Measurements from ENCODE around the gene ZC3H18.

DNA sequence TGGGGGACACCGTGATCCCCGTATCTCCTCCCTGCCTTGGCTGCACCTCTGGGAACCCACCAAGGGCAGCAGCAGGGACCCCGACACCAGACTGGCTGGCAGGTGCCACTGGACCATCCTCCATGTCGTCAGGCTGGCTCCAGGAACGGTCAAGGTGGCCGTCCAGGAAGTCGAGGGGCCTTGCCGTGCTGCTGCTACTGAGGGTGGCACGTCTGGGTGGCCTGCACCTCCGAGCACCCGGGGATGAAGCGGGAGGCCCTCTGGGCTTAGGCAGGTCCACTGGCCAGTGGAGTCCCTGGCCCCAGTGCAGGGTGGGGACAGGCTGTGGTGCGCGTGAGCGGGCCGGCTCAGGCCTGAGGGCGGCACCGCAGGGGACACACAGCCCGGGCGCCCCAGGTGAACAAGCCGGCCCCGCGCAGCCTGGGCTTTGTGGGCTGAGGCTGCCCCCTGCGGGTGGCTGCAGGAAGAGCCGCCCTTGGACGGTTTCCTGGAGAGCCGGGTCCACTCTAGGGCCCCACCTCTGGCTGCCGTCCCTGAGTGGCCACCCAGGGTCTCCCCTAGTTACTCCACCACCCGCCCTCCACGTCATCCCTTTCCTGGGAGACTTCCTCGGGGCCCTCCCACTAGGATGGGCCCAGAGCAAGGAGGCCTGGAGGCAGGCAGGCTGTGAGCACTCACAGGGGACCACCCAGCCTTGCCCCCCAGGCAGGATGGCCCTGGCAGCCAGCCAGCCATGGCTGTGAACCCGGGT, 42.8 kb upstream of the ZC3H18 start:
- TF ChIP-seq BACH1 (IDR thresholded peaks at IDR 0.05; ENCODE audit: borderline replicate concordance) (no peak), NFYB (IDR thresholded peaks at IDR 0.05; ENCODE audit: insufficient read depth, low read depth, low read length) (no peak), CHD2 (IDR thresholded peaks at IDR 0.05; ENCODE audit: borderline replicate concordance, low read depth, low read length) (no peak), NFYA (IDR thresholded peaks at IDR 0.05; ENCODE audit: borderline replicate concordance, low read depth, low read length) (no peak), POLR2A (IDR thresholded peaks at IDR 0.05; ENCODE audit: low read depth, low read length) (peak; percentile 32; the same call in 1 of the 2 replicates), MTA2 (IDR thresholded peaks at IDR 0.05; ENCODE audit: low read depth) (no peak), NBN (IDR thresholded peaks at IDR 0.05) (no peak), E2F4 (IDR thresholded peaks at IDR 0.05; ENCODE audit: low read depth, low read length) (no peak), JUND (IDR thresholded peaks at IDR 0.05; ENCODE audit: low read depth, low read length) (no peak)
- TF ChIP-seq, protein P1, sequence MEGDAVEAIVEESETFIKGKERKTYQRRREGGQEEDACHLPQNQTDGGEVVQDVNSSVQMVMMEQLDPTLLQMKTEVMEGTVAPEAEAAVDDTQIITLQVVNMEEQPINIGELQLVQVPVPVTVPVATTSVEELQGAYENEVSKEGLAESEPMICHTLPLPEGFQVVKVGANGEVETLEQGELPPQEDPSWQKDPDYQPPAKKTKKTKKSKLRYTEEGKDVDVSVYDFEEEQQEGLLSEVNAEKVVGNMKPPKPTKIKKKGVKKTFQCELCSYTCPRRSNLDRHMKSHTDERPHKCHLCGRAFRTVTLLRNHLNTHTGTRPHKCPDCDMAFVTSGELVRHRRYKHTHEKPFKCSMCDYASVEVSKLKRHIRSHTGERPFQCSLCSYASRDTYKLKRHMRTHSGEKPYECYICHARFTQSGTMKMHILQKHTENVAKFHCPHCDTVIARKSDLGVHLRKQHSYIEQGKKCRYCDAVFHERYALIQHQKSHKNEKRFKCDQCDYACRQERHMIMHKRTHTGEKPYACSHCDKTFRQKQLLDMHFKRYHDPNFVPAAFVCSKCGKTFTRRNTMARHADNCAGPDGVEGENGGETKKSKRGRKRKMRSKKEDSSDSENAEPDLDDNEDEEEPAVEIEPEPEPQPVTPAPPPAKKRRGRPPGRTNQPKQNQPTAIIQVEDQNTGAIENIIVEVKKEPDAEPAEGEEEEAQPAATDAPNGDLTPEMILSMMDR (IDR thresholded peaks at IDR 0.05 in 2 of 3, conservative IDR thresholded peaks at IDR 0.05 in 1 of 3; ENCODE audit: control insufficient read depth in 2 of 3, extremely low read depth in 1 of 3, insufficient read depth in 1 of 3, low read depth in 3 of 3, low read length in 3 of 3): peak; percentile 76 to 90 (median 89)
- TF ChIP-seq, protein P2, sequence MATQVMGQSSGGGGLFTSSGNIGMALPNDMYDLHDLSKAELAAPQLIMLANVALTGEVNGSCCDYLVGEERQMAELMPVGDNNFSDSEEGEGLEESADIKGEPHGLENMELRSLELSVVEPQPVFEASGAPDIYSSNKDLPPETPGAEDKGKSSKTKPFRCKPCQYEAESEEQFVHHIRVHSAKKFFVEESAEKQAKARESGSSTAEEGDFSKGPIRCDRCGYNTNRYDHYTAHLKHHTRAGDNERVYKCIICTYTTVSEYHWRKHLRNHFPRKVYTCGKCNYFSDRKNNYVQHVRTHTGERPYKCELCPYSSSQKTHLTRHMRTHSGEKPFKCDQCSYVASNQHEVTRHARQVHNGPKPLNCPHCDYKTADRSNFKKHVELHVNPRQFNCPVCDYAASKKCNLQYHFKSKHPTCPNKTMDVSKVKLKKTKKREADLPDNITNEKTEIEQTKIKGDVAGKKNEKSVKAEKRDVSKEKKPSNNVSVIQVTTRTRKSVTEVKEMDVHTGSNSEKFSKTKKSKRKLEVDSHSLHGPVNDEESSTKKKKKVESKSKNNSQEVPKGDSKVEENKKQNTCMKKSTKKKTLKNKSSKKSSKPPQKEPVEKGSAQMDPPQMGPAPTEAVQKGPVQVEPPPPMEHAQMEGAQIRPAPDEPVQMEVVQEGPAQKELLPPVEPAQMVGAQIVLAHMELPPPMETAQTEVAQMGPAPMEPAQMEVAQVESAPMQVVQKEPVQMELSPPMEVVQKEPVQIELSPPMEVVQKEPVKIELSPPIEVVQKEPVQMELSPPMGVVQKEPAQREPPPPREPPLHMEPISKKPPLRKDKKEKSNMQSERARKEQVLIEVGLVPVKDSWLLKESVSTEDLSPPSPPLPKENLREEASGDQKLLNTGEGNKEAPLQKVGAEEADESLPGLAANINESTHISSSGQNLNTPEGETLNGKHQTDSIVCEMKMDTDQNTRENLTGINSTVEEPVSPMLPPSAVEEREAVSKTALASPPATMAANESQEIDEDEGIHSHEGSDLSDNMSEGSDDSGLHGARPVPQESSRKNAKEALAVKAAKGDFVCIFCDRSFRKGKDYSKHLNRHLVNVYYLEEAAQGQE (IDR thresholded peaks at IDR 0.05; ENCODE audit: low read depth, low read length): no peak

Measured in GM12878 (cell line).